Inferior parietal cortex (tissue), 1 donor: Measurements from ENCODE around the gene PBOV1.

ENCODE experiments used
- DNase-seq: peaks from one replicate; pipeline ENCODE4 v3.0.0-alpha.2; 2016; ENCODE audit errors: extremely low spot score

Gene PBOV1

DNA sequence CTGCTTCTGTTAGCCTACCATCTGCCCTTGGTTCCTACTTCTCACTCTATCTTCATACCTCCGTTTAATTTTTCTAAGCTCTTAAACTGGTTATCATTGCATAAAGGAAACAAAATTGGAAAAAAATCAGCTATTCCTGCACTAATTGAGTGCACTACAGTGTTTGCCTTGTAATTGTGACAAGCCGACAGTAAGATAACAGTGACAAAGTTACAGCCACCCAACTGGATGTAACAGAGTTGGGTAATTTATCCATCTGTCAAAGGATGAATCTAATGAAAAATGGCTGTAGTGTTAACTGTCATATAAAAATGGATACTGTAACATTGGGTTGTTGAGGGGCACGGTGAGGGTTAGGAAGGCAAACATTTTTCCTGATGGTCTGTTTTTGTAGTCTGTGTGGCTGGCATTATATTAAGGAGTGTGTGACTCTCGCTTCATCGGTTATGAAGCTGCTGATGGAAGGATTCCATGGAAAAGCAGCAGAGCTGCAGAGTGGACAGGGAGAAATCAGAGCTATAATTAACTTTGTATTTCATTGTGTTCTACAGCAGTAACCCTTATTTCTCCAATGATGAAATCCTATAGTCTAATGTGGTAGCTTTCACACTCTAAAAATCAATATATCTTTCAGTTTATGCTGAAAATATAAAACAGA lies 12.7 kb downstream of the PBOV1 start:
- DNase-seq: no peak

DNA sequence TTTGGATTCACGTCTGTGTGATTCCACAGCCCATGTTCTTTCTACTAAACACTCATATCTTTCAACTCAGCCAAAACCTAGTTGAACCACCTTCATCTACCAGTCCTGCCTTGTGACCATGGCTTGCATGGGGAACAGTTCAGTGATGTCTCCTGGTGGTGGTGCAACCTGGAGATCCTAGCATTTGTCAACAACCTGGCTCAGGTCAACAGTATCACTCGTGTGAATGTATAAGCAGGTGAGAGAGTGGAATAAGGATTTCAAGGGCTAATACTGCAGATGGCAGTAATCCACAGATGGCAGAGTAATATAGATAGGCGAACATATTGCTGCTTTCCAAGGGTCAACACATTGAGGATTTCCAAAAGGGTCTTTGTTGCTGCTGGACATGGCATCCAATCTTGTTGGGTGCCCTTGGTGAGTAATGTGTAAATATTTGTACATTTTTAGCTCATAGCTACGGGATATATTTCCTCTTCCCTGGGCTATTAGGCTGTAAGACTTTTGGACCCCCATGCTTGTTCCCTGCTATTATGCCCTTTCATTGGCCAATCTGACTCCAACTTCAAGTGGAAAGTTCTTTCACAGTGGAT lies 13.4 kb downstream of the PBOV1 start:
- DNase-seq: no peak

DNA sequence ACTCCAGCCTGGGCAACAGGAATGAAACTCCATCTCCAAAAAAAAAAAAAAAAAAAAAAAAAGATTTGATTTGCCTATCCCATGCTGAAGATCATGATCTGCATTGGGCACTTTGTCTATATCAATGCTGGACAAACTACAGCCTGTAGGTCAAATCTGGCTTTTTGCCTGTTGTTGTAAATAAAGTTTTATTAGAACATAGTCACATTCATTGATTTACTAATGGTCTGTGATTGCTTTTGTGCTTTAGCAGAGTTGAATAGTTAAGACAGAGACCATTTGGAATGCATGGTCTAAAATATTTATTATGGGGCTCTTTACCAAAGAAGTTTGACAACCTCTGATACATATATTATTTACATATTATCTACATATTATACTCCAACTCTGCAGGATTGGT lies 14.0 kb downstream of the PBOV1 start:
- no peak for DNase-seq

DNA sequence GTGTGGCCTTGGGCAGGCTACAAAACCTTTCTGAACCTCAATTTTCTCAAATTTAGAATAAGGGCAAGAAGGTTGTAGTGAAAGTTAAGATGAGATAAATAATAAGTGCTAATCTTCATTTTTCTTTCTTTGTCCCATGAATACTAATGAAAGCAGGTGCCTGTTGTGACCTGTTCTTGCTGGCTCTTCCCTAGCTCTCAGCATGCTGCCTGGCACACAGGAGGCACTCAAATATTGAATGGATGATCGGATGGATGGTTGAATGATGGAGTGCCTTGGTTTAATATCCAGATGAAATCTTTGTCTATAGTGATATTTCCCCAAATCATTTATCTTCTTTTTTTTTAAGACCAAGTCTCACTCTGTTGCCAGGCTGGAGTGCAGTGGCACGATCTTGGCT lies 15.0 kb downstream of the PBOV1 start:
- DNase-seq: no peak

GRCh38 chr6:138201836-138202235 lies 16.5 kb downstream of the PBOV1 start:
- no peak for DNase-seq

- no peak for DNase-seq
These were observed 19.7 kb downstream of the PBOV1 start for GRCh38 chr6:138198430-138199091.

DNA sequence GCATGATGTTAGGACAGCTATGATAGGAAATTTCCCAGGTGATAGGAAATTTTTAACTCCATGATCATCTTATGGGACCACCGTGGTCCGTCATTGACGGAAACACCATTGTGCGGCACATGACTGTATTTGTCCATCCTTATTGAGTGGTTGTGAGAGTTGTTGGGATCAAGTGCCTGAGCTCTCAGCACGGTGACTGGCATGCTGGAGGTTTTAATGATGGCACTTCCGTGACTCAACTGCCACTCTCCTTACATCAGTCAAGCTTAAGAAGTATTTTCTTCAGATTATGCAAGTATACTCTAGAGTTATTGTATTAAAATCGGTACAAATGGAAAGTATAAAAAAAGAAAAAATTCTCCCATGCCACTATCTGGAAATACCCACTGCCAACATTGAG lies 20.7 kb downstream of the PBOV1 start:
- no peak for DNase-seq

DNA sequence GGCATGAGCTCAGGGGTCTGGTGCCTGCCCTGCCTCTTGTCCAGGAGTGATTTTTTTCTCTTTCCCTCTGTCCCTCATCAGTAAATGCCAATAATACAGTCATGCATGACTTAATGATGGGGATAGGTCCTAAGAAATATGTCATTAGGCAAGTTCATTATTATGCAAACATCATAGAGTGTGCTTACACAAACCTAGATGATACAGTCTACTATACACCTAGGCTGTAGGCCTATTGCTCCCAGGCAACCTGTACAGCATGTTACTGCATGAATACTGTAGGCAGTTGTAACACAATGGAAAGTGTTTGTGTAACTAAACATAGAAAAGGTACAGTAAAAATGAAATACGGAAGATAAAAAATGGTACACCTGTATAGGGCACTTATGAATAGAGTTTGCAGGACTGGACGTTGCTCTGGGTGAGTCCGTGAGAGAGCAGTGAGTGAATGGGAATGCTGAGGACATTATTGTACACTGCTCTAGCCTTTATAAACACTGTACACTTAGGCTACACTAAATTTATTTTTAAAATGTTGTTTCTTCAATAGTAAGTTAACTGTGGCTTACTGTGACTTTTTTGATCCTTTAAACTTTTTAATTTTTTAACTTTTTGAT lies 22.1 kb downstream of the PBOV1 start:
- DNase-seq: no peak

GRCh38 chr6:138194287-138194686 lies 24.0 kb downstream of the PBOV1 start:
- DNase-seq: no peak

GRCh38 chr6:138188278-138188941 lies 29.9 kb downstream of the PBOV1 start:
- peak; percentile 53 for DNase-seq

DNA sequence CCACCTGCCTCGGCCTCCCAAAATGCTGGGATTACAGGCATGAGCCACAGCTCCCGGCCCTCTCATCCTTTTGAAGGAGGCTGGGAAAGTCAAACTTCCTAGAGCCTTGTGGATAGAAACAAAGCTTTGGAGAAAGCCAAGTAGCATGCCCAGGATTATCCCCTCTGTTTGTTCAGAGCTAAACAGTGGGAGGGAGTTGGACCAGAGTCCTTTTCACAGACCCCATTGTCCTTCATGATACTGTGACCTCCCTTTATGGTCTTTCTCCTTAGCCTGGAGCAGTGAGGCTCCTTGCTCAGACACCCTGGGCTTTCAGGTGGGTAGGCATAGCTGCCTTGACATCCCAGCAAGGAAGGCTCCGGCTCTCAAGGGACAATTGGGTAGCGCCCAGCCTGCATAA lies 31.1 kb downstream of the PBOV1 start:
- no peak for DNase-seq

- DNase-seq: no peak
These were observed 34.1 kb downstream of the PBOV1 start for GRCh38 chr6:138184230-138184629.

DNA sequence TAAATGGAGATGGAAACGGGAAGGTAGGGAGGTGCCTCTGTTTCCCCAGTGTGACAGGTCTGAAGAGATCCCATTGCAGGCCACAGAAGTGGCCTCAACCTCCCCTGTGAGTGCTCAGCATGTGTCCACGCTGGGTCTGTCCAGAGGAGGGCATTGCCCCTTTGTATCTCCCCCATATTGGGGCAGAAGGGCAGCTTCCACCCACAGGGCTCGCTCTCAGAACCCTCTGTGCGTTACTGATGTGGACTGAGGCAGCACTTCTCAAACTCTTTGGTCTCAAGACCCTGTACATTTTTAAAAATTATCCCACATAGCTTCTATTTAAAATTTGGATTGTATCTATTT lies 34.5 kb downstream of the PBOV1 start:
- DNase-seq: no peak

DNA sequence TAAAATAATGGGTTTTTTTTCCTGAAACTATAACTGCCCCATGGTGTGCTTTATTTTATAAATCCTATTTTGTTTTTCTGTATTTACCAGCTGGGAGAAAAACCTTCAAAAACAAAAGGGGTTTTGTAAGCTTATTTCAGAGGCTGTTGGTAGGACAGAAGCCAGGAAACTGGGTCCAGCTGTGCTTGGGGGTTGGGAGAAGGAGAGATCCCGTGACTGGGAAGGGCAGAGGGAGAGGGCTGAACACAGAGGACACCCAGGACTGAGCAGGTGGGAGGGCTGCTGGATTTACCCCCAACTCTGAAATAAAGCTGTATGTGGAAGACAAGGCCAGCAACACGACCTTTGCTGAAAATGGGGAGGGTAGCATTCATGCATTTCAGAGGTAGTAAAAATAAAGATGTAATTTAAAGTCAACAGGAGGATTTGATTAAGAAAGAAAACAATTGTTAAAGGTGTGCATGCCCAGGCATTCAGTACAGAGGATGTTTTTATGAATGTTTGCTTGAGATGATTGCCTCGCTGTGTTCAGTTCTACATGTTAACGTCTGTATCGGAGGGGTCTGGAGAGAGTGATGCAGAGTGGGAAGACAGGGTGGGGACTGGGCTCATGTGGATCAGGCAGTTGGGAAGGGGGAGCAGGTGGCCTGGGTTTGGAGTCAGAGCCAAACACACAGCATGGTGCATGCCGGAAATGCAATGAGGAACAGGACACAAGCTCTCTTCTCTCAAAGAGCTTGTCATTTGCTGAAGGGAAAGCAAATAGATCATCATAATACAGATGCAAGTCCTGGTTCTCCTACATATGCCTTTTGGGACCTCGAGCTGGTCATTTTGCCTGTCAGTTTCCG lies 35.1 kb downstream of the PBOV1 start:
- peak; percentile 88 for DNase-seq

DNA sequence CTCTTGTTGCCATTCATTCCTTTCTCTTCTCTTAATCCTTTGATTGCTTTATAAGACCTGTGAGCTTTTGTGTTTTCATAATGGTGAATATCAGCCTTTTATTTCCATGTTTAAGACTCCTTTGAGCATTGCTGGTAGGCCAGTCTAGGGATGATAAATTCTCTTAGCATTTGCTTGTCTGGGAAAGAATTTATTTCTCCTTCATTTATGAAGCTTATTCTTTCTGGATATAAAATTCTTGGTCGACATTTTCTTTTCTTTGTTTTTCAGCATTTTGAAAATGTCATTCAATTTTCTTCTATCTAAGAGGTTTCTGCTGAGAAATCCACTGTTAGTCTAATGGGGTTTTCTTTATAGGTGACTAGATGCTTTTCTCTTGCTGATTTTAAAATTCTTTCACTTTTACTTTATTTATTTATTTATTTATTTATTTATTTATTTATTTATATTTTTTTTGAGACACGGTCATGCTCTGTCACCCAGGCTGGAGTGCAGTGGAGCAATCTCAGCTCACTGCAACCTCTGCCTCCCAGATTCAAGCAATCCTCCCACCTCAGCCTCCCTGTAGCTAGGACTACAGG lies 41.5 kb downstream of the PBOV1 start:
- no peak for DNase-seq

- no peak for DNase-seq
These were observed 42.7 kb downstream of the PBOV1 start for GRCh38 chr6:138175596-138175995.
